ENCODE data around the gene OR8H3.

OR8H3 gene

DNA sequence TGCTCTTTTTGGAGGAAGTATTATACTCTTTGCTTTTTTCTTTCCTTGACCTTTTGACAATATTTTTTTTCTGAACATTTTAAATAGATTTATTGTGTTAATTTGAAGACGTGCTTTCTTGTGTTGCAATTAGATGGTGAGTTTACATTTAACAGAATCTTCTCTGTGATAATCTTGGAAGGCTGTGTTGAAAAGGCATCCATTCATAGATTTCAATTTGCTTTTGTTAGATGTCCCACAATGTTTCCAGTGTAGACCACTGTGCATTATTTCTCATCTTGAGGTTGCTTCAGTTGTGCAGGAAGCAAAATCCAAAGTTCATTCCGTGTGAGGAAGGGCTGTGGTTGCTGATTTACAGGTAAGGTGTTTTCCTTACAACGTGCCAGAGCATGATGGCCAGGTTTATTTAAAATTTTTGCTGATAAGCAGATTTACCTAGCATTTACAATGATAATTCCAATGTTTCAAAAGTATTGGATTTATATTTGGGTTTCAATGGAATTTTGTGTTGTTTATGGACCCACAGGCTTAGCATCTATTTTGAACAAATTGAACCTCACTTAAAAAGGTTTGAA is 50.2 kb downstream of the OR8H3 start:
- Histone ChIP-seq H3K9ac (ENCODE audit: low read length) (no peak overlapping the region), H3F3A (ENCODE audit: insufficient read depth) (no peaks in the 10 kb centered on the region), H3K9me2 (replicated peaks; ENCODE audit: insufficient read depth, low read length) (no peaks in the 10 kb centered on the region), H2AFZ (ENCODE audit: low read depth, low read length, severe bottlenecking) (no peak overlapping the region), H3K27me3 (ENCODE audit: low read length) (no peaks in the 10 kb centered on the region), H4K20me1 (ENCODE audit: low read depth, low read length) (no peaks in the 10 kb centered on the region), H3K36me3 (ENCODE audit: low read length) (no peaks in the 10 kb centered on the region), H3K79me2 (ENCODE audit: insufficient read depth, low read length) (no peaks in the 10 kb centered on the region), H3K4me3 (ENCODE audit: insufficient read depth, low read length, poor library complexity, severe bottlenecking) (no peak overlapping the region), H3K27ac (ENCODE audit: low read depth, low read length) (no peak overlapping the region), H3K4me2 (ENCODE audit: low read depth, low read length, poor library complexity, severe bottlenecking) (no peak overlapping the region), H3K9me3 (ENCODE audit: insufficient read depth, low read length) (no peaks in the 10 kb centered on the region)
- TF ChIP-seq EZH2phosphoT487 (conservative IDR thresholded peaks at IDR 0.05; ENCODE audit: low read length): no peak
- TF ChIP-seq, protein P1, sequence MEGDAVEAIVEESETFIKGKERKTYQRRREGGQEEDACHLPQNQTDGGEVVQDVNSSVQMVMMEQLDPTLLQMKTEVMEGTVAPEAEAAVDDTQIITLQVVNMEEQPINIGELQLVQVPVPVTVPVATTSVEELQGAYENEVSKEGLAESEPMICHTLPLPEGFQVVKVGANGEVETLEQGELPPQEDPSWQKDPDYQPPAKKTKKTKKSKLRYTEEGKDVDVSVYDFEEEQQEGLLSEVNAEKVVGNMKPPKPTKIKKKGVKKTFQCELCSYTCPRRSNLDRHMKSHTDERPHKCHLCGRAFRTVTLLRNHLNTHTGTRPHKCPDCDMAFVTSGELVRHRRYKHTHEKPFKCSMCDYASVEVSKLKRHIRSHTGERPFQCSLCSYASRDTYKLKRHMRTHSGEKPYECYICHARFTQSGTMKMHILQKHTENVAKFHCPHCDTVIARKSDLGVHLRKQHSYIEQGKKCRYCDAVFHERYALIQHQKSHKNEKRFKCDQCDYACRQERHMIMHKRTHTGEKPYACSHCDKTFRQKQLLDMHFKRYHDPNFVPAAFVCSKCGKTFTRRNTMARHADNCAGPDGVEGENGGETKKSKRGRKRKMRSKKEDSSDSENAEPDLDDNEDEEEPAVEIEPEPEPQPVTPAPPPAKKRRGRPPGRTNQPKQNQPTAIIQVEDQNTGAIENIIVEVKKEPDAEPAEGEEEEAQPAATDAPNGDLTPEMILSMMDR (IDR thresholded peaks at IDR 0.05; ENCODE audit: insufficient read depth, low read length, poor library complexity, severe bottlenecking): no peak
